Activated CD4-positive, alpha-beta memory T cell treated with anti-CD3 and anti-CD28 coated beads, Interleukin-2, amount 10 ng/mL, durations not matched to agents 7 days and 5 days (primary cell): Measurements from ENCODE around the gene WDR90. TPM values are rescaled to one million over a fixed set of nuclear protein-coding genes. Genes with fewer than 3 reads are reported as not detected.

Experiments
- CTCF ChIA-PET: fragments of 350-600 bp; sonication (Branson Sonifier 250); formaldehyde crosslinking; loops from one replicate; lab custom pipeline; 2021; ENCODE audit warnings: antibody characterized with exemption, inconsistent platforms; lab: Charles Lee
- POLR2A ChIA-PET: fragments of 350-600 bp; sonication (Branson Sonifier 250); formaldehyde crosslinking; loops from one replicate; lab custom pipeline; 2021; ENCODE audit warnings: antibody characterized with exemption; lab: Charles Lee
- DNase-seq: peaks from one replicate; pipeline ENCODE4 v3.0.0-alpha.2; 2020
- H3K27ac Mint-ChIP-seq: one replicate; pipeline ENCODE4 v1.8.0; 2021; ENCODE audit warnings: mild to moderate bottlenecking, mixed read lengths
- H3K27me3 Mint-ChIP-seq: one replicate; pipeline ENCODE4 v1.8.0; 2021; ENCODE audit warnings: mixed read lengths
- H3K36me3 Mint-ChIP-seq: one replicate; pipeline ENCODE4 v1.8.0; 2021; ENCODE audit warnings: low read depth, mixed read lengths
- H3K4me1 Mint-ChIP-seq: one replicate; pipeline ENCODE4 v1.8.0; 2021; ENCODE audit warnings: mixed read lengths
- H3K4me3 Mint-ChIP-seq: one replicate; pipeline ENCODE4 v1.8.0; 2021; ENCODE audit warnings: mild to moderate bottlenecking, mixed read lengths
- H3K9me3 Mint-ChIP-seq: one replicate; pipeline ENCODE4 v1.8.0; 2021; ENCODE audit warnings: mixed read lengths
- total RNA-seq, 2 experiments: library from RNA; stranded (reverse); gene quantifications; one replicate each; pipeline ENCODE4 v1.2.3, GENCODE V29; 2021

The WDR90 gene
- total RNA-seq, 2 experiments from 2014 or later = 58.0 to 58.4 TPM

DNA sequence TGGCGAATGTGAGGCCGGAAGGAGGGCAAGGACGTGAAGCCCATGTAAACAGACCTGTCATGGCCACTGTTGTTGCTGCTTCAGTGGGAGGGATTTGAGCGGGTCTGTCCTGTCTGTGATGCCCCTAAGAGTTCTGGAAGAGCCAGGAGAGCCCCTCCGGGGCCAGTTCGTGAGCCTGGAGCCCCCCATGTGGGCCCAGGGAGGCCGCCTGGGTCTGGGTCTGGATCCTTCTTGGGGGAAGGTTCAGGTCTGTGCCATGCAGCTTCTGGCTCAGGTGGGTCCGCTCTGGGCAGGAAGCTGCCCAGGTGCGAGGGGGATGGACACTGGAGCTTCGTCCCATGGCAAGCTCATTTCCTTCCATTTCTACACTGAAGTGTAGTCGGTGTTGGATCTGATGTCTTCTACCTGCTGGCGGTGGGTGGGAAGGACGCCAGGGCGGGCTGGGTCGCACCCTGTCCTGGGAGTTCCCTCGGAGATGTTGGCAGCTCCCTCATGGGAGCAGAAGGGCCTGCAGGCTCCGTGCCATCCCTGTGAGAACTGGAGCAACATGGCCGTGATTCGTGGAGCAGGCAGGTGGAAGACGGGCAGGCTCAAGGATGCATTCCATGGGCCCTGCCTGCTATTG, 29.6 kb upstream of the WDR90 start:
- H3K4me3 Mint-ChIP-seq = no peak overlapping the region
- CTCF ChIA-PET = interaction anchor here (1.0 kb wide), 1 partner anchor 21 kb away, joined by 3 read pairs; no protein-coding TSS in a partner anchor
- POLR2A ChIA-PET = no interaction called here
- H3K36me3 Mint-ChIP-seq = no peaks in the 10 kb centered on the region
- H3K27me3 Mint-ChIP-seq = no peaks in the 10 kb centered on the region
- no peak overlapping the region for H3K27ac Mint-ChIP-seq
- H3K4me1 Mint-ChIP-seq = no peaks in the 10 kb centered on the region
- no peaks in the 10 kb centered on the region for H3K9me3 Mint-ChIP-seq
- no peak for DNase-seq

DNA sequence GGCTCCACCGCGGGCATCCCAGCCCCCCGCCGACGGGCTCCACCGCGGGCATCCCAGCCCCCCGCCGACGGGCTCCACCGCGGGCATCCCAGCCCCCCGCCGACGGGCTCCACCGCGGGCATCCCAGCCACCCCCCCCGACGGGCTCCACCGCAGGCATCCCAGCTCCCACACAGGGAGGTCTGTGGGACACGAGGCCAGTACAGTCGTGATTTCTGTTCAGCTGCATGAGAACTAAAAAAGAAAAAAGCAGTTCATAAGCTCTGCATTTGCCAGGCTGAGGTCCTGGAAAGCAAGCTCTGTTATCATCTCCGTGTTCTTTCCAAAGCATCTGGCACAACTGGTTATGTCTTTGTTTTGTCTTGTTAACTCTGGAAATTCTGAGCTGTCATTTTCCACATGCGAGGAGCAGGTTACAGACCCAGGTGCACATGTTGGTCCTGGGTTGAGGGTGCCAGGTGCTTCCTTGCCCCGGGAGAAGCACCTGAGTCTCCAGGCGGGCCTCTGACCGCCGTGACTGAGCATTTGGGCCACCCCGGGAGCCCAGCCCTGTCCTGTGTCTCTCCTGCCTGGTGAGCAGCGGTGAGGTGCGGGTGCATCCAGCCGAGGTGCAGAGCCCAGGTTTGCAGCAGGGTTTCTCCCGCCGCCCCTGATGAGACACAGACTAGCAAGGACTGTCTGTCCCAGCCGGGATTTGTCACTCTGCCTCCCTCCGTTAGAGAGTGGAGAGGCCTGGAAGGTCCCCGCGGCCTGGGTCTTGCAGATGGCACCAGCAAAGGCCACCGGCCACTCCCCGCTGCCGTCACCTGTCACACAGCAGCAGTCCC, 28.3 kb upstream of the WDR90 start:
- Mint-ChIP-seq H3K36me3 (no peaks in the 10 kb centered on the region), H3K9me3 (no peaks in the 10 kb centered on the region), H3K4me1 (no peaks in the 10 kb centered on the region), H3K27ac (no peak overlapping the region), H3K27me3 (no peaks in the 10 kb centered on the region), H3K4me3 (no peak overlapping the region)
- no peak for DNase-seq
- CTCF ChIA-PET = no interaction called here
- POLR2A ChIA-PET = no interaction called here

DNA sequence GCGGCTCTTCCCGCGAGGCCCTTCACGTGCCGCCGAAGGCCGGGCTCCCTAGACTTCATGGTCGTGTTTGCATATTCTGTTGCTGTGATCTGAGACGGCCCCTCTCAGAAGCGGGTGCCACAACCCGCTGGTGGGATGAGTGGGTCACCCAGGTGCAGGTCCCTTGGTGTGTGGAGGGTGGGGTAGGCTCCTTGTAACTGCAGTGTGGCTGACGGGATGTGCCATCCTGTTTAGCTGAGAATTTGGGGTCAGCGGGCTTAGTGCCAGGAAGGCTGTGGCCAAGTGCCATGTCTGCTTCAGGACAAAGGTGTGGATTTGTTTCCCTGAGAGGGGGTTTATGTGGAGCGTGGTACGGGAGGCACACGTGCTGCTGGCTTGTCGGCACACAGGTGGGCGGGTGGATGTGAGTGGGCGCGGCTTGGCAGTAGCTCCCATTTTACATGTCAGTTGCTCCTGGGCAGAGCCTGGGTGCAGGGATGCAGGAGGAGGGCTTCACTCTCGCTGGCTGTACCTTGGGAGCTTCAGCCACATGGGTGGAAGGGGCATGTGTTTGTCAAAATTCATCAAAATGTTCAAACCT, 27.5 kb upstream of the WDR90 start:
- H3K27ac Mint-ChIP-seq = no peak overlapping the region
- POLR2A ChIA-PET = no interaction called here
- no peak for DNase-seq
- H3K36me3 Mint-ChIP-seq = no peaks in the 10 kb centered on the region
- no peaks in the 10 kb centered on the region for H3K9me3 Mint-ChIP-seq
- no peak overlapping the region for H3K4me3 Mint-ChIP-seq
- no peaks in the 10 kb centered on the region for H3K4me1 Mint-ChIP-seq
- no peaks in the 10 kb centered on the region for H3K27me3 Mint-ChIP-seq
- CTCF ChIA-PET = no interaction called here

DNA sequence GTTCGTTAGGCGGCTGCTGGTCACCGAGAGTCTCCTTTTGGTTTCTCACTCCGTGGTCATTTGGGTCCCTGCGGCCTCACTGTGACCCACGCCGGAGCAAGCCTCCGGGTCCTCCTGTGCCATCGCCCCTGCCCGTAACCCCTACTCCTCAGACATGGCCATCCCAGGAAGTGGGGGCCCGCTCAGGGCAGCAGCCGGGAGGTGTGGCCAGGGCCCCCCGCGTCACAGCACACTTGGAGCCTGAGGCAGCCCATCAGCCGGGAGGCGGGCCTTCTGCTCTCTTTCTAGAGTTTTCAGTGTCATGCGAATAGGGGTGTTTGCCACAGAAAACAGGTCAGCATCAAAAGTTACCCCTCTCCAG, 26.3 kb upstream of the WDR90 start:
- Mint-ChIP-seq H3K4me3 (no peak overlapping the region), H3K27ac (no peak overlapping the region), H3K27me3 (no peaks in the 10 kb centered on the region), H3K9me3 (no peaks in the 10 kb centered on the region), H3K36me3 (no peaks in the 10 kb centered on the region), H3K4me1 (no peaks in the 10 kb centered on the region)
- DNase-seq = no peak
- ChIA-PET POLR2A (no interaction called here), CTCF (no interaction called here)

DNA sequence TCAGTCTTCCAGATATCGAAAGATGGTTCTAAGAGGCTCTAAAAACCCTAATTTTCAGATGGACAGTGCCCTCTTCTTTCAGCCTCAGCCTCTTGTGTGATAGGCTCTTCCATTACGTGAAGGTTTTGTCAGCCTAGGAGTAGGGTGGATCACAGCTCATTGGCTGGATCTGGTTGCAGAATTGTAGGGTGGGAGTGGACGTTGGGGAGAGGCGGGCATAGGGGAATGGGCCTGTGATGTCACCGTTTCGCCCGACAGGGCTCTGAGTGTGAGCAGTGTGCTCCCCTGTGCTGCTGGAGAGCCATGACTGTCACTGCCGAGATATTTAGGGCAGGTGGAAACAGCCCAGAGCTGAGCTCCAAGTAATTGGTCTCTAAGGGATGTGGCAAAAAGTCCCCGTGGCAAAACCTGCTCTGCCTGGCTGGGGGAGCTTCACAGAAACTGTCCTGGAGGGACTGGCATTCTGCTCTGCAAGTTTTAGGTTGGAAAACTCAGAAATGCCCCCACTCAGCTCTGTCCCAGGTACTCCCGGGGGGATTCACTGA, 24.6 kb upstream of the WDR90 start:
- H3K27me3 Mint-ChIP-seq = no peaks in the 10 kb centered on the region

DNA sequence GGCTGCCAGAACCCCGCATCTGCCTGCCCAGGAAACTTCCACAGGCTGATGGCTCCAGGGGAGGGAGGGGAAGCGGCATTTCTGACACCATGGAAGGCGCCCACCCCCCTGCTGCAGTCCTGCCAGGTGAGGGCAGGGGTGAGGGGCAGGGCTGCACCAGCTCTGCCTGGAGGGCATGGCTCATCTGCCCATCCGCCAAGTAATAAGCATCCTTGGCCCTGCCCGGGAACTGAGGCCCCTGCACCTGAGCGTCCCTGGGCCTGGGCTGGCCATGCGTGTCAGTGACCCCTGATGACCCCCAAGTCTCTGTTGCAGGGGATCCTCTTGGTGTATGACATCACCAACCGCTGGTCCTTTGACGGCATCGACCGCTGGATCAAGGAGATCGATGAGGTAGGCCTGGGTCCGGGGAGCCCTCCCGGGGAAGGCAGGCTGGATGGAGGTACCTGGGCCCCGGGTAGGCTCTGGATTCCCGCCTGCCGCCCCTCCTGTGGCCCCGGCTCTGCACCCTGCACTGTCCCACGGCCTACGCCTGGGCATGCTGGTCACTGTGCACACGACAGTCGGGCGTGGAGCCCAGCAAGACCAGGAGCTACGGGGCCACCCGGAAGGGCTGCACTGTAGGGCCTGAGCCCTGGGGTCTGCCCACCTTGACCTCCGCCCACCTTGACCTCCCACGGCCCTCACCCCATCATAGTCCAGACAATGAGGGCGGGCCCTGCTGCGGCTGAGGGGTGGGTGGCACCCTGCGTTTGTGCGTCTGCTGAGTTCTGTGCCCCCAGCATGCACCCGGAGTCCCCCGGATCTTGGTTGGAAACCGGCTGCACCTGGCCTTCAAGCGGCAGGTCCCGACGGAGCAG, 23.8 kb upstream of the WDR90 start:
- H3K36me3 Mint-ChIP-seq = no peaks in the 10 kb centered on the region
- ChIA-PET CTCF (no interaction called here), POLR2A (no interaction called here)
- H3K27me3 Mint-ChIP-seq = no peaks in the 10 kb centered on the region
- no peaks in the 10 kb centered on the region for H3K4me1 Mint-ChIP-seq
- no peaks in the 10 kb centered on the region for H3K9me3 Mint-ChIP-seq
- DNase-seq = no peak
- no peak overlapping the region for H3K4me3 Mint-ChIP-seq
- H3K27ac Mint-ChIP-seq = no peak overlapping the region

More for the DNA sequence above, 24.6 kb upstream of the WDR90 start:
- Mint-ChIP-seq H3K36me3 (no peaks in the 10 kb centered on the region), H3K4me1 (no peaks in the 10 kb centered on the region), H3K9me3 (no peaks in the 10 kb centered on the region), H3K27ac (no peak overlapping the region), H3K4me3 (no peak overlapping the region)
- DNase-seq = no peak
- CTCF ChIA-PET = no interaction called here
- POLR2A ChIA-PET = no interaction called here

DNA sequence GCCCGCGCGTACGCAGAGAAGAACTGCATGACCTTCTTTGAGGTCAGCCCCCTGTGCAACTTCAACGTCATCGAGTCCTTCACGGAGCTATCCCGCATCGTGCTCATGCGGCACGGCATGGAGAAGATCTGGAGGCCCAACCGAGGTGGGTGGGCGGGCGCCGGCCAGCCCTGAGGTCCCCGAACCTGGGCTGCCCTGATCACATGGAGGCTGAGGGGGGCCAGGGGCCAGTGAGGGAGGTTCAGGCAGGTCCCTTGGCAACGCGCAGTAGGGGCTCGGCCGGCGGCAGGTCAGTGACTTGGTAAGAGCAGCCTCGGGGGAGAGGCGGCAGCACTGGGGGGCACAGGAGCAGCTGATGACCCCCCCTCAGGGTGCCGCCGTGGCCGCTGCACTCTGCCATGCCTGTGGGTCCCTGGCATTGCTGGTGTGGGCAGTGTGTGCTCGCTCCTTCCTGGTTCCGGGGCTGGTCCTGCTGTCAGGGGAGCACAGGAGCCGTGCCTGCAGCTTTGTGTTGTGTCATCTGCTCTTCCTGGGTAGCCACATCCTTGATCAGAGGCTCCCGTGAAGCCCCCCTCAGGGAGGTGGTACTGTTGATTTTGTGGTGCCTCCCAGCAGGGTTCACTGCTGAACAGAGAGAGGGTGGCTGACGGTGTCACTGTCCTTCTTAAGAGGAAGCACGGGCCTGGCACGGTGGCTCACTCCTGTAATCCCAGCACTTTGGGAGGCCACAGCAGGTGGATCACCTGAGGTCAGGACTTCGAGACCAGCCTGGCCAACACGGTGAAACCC, 23.0 kb upstream of the WDR90 start:
- H3K27me3 Mint-ChIP-seq = no peaks in the 10 kb centered on the region
- no peak overlapping the region for H3K27ac Mint-ChIP-seq
- no peak overlapping the region for H3K4me3 Mint-ChIP-seq
- H3K9me3 Mint-ChIP-seq = no peaks in the 10 kb centered on the region
- no peaks in the 10 kb centered on the region for H3K4me1 Mint-ChIP-seq
- POLR2A ChIA-PET = no interaction called here
- CTCF ChIA-PET = no interaction called here
- no peaks in the 10 kb centered on the region for H3K36me3 Mint-ChIP-seq
- no peak for DNase-seq

DNA sequence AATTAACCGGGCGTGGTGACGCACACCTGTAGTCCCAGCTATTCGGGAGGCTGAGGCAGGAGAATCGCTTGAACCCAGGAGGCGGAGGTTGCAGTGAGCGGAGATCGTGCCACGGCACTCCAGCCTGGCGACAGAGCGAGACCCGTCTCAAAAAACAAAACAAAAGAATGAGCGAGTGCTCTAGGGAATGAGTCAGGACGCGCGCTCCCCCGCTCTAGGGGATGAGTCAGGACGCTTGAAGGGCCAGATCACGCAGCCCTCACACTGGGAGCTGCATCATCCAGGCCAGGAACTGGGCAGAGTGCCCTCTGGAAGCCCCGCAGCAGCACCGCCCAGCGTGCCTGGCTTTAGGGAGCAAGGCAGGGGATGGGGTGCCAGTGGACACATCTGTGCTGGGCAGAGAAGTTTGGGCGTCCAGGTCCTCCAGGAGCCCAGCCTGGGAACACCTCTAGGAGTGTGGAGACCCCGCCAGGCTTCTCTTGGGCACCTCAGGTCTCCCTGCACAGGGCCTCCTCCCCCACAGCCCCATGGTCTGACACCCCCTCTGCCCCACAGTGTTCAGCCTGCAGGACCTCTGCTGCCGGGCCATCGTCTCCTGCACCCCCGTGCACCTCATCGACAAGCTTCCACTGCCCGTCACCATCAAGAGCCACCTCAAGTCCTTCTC, 22.2 kb upstream of the WDR90 start:
- Mint-ChIP-seq H3K36me3 (no peaks in the 10 kb centered on the region), H3K9me3 (no peaks in the 10 kb centered on the region), H3K27ac (no peak overlapping the region), H3K4me3 (no peak overlapping the region), H3K27me3 (no peaks in the 10 kb centered on the region), H3K4me1 (no peaks in the 10 kb centered on the region)
- POLR2A ChIA-PET = no interaction called here
- DNase-seq = no peak
- CTCF ChIA-PET = no interaction called here

DNA sequence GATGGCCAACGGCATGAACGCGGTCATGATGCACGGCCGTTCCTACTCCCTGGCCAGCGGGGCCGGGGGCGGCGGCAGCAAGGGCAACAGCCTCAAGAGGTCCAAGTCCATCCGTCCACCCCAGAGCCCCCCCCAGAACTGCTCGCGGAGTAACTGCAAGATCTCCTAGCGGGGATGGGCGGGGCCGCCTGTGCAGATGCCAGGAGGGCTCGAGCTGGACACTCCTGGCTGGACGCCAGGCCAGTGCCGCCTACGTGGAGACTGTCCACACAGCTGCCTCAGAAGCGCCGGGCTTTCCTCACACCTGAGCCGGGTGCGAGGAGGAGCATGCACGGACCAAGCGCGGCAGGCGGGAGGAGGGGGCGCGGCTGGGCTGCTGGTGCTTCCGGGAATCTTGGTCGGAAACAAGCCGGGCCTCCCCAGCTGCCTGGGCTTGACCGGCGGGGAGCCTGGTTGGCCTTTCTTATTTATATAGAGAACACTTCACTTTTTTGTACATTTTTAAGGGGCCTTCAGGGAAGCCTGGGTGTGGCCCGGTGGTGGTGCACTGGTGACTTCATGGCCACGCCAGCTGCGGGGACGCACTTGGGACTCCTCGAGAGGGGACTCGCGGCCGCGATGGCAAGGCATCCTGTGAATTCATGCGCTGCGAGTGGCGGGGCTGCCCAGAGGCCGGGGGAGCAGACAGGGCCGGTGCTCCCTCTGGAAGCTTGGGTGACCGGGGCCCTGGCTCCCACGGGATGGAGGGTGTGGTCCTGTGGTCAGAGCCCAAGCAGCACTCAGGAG, 21.5 kb upstream of the WDR90 start:
- DNase-seq = no peak
- ChIA-PET CTCF (no interaction called here), POLR2A (no interaction called here)
- H3K27ac Mint-ChIP-seq = no peak overlapping the region
- no peaks in the 10 kb centered on the region for H3K36me3 Mint-ChIP-seq
- no peaks in the 10 kb centered on the region for H3K4me1 Mint-ChIP-seq
- H3K9me3 Mint-ChIP-seq = no peaks in the 10 kb centered on the region
- H3K4me3 Mint-ChIP-seq = no peak overlapping the region
- H3K27me3 Mint-ChIP-seq = no peaks in the 10 kb centered on the region

DNA sequence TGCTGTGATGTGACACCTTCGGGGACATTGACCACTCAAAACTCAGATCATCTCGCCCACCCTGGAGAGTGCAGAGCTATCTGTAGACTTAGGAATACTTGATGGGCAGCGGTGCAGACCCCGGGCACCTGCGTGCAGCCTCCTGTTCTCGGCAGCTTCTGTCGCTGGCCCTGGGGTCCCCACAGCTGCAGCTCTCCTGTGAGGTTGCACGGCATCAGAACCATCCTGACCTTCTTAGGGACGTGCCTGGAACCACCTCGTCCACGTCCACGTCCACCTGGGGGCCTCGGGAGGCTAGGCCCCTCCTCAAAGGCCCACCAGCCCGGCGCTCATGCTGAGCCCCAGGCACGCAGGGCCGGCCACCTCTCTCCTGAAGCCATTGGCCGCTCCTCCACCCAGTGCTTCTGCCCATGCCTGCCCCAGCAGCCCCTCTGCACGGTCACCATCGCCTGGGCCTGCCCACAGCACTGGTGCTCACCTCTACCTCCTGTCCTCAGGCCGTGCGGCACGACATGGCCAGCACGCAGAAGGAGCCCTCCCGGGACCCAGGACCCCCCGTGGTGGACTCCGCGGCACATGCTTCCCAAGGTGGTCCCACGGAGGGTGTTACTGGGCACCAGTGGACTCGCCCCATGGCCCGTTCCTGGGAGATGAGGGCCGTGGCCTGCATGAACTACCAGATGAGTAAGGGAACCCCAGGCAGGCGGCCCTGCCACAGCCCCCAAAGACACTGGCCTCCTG, 20.7 kb upstream of the WDR90 start:
- no peak overlapping the region for H3K4me3 Mint-ChIP-seq
- H3K27ac Mint-ChIP-seq = no peak overlapping the region
- H3K27me3 Mint-ChIP-seq = no peaks in the 10 kb centered on the region
- ChIA-PET POLR2A (no interaction called here), CTCF (no interaction called here)
- no peak for DNase-seq
- H3K36me3 Mint-ChIP-seq = no peaks in the 10 kb centered on the region
- H3K9me3 Mint-ChIP-seq = no peaks in the 10 kb centered on the region
- no peaks in the 10 kb centered on the region for H3K4me1 Mint-ChIP-seq

DNA sequence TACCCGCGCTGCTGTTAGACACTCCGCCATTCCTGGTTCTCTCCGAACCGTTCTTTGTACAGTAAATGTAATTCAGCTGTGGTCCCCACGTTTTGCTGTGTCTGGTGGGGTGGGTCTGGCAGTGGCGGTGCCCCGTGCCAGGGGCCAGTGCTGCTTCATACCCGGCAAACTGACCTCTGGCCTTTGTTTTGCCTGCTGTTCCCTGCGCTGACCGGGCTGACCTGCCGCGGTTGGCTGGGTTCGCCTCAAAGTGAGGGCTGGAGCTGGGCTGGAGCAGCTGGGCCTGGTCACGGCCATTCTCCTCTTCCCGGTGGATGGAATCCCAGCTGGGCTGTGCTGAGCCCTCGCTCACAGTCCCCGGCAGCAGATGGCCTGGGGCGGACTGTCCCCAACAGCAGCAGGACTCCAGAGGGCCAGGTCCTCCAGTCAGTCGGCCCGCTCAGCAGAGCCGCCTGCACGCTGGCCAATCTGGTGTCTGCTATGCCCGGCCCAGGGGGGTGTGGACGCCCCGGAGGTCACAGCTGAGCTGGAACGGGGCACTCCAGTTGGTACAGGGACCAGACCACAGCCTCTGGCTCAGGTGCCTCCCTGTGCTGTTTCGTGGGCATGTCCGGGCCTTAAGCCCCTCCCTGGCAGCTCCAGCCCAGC, 19.9 kb upstream of the WDR90 start:
- Mint-ChIP-seq H3K4me1 (peaks cover under 1% of the 10 kb centered on the region), H3K27ac (no peak overlapping the region), H3K9me3 (no peaks in the 10 kb centered on the region), H3K27me3 (no peaks in the 10 kb centered on the region), H3K36me3 (peaks cover 1% of the 10 kb centered on the region), H3K4me3 (no peak overlapping the region)
- ChIA-PET POLR2A (no interaction called here), CTCF (no interaction called here)
- DNase-seq = no peak
